H9 (cell line): Measurements from ENCODE around the gene LRP1B. TPM values are rescaled to one million over a fixed set of nuclear protein-coding genes. Genes with fewer than 3 reads are reported as not detected.

Experiments used
- DNase-seq: peaks from one replicate; pipeline ENCODE4 v3.0.0-alpha.2; 2017
- H2AFZ ChIP-seq: one replicate; pipeline ENCODE4 v1.6.1; 2013; ENCODE audit warnings: mild to moderate bottlenecking, low read length, control low read depth, moderate library complexity
- H2AK5ac ChIP-seq: 2 replicates; pipeline ENCODE4 v1.6.1; 2013; ENCODE audit warnings: low read length, control low read depth, mixed read lengths; ENCODE audit not compliant: insufficient read length
- H2BK120ac ChIP-seq: one replicate; pipeline ENCODE4 v1.6.1; 2013; ENCODE audit warnings: low read depth, mild to moderate bottlenecking, low read length, control low read depth, inconsistent platforms; ENCODE audit not compliant: poor library complexity, severe bottlenecking
- H2BK12ac ChIP-seq: 2 replicates; pipeline ENCODE4 v1.6.1; 2013; ENCODE audit warnings: low read length, control low read depth, mixed read lengths, low read depth; ENCODE audit not compliant: insufficient read length
- H2BK15ac ChIP-seq: 2 replicates; pipeline ENCODE4 v1.6.1; 2013; ENCODE audit warnings: low read depth, low read length, control low read depth
- H2BK20ac ChIP-seq: one replicate; pipeline ENCODE4 v1.6.1; 2013; ENCODE audit warnings: low read depth, mild to moderate bottlenecking, low read length, control low read depth, inconsistent platforms; ENCODE audit not compliant: poor library complexity, severe bottlenecking
- H2BK5ac ChIP-seq: 2 replicates; pipeline ENCODE4 v1.6.1; 2013; ENCODE audit warnings: low read length, control low read depth, mixed read lengths; ENCODE audit not compliant: insufficient read length
- H3K14ac ChIP-seq: 2 replicates; pipeline ENCODE4 v1.6.1; 2013; ENCODE audit warnings: low read length, control low read depth; ENCODE audit not compliant: insufficient read depth
- H3K18ac ChIP-seq: 2 replicates; pipeline ENCODE4 v1.6.1; 2013; ENCODE audit warnings: low read depth, mild to moderate bottlenecking, mixed read lengths, low read length, control low read depth; ENCODE audit not compliant: insufficient read length
- H3K23ac ChIP-seq: 2 replicates; pipeline ENCODE4 v1.6.1; 2013; ENCODE audit warnings: low read length, control low read depth, mixed read lengths, low read depth; ENCODE audit not compliant: insufficient read length
- H3K23me2 ChIP-seq: 2 replicates; pipeline ENCODE4 v1.6.1; 2013; ENCODE audit warnings: low read depth, mild to moderate bottlenecking, mixed read lengths, low read length, control low read depth; ENCODE audit not compliant: insufficient read length, poor library complexity, severe bottlenecking
- H3K27ac ChIP-seq: 2 replicates; pipeline ENCODE4 v1.5.1; 2013; ENCODE audit warnings: low read length, control low read depth, mixed read lengths, low read depth; ENCODE audit not compliant: insufficient read length
- H3K27me3 ChIP-seq: 2 replicates; pipeline ENCODE4 v1.6.1; 2013; ENCODE audit warnings: low read length, control low read depth, inconsistent platforms; ENCODE audit not compliant: insufficient read depth
- H3K4ac ChIP-seq: 2 replicates; pipeline ENCODE4 v1.6.1; 2013; ENCODE audit warnings: low read depth, mild to moderate bottlenecking, control low read depth, inconsistent platforms, low read length, moderate library complexity
- H3K4me1 ChIP-seq: 2 replicates; pipeline ENCODE4 v1.6.1; 2013; ENCODE audit warnings: low read length, control low read depth, inconsistent platforms; ENCODE audit not compliant: insufficient read depth
- H3K4me2 ChIP-seq: 2 replicates; pipeline ENCODE4 v1.6.1; 2013; ENCODE audit warnings: low read length, control low read depth, mixed read lengths; ENCODE audit not compliant: insufficient read length, insufficient read depth
- H3K56ac ChIP-seq: 2 replicates; pipeline ENCODE4 v1.6.1; 2013; ENCODE audit warnings: low read depth, mild to moderate bottlenecking, mixed read lengths, low read length, control low read depth; ENCODE audit not compliant: insufficient read length
- H3K79me1 ChIP-seq: 2 replicates; pipeline ENCODE4 v1.6.1; 2013; ENCODE audit warnings: low read depth, mild to moderate bottlenecking, moderate library complexity, low read length, control low read depth, inconsistent platforms; ENCODE audit not compliant: insufficient read depth, poor library complexity, severe bottlenecking
- H3K79me2 ChIP-seq: 2 replicates; pipeline ENCODE4 v1.6.1; 2013; ENCODE audit warnings: low read length, control low read depth, inconsistent platforms; ENCODE audit not compliant: insufficient read depth
- H3K9ac ChIP-seq: 2 replicates; pipeline ENCODE4 v1.6.1; 2013; ENCODE audit warnings: low read length, control low read depth, mixed read lengths; ENCODE audit not compliant: insufficient read length; ENCODE audit errors: extremely low read depth
- H3K9me3 ChIP-seq: one replicate; pipeline ENCODE4 v1.6.1; 2013; ENCODE audit warnings: low read depth, low read length, inconsistent platforms; ENCODE audit not compliant: control insufficient read depth
- H3T11ph ChIP-seq: one replicate; pipeline ENCODE4 v1.6.1; 2013; ENCODE audit warnings: mild to moderate bottlenecking, low read length, control low read depth, inconsistent platforms
- H4K20me1 ChIP-seq: one replicate; pipeline ENCODE4 v1.6.1; 2013; ENCODE audit not compliant: control insufficient read depth, insufficient read length, insufficient read depth
- H4K5ac ChIP-seq: 2 replicates; pipeline ENCODE4 v1.6.1; 2013; ENCODE audit warnings: low read depth, mild to moderate bottlenecking, mixed read lengths, low read length, control low read depth; ENCODE audit not compliant: insufficient read length
- H4K8ac ChIP-seq: replicated peaks from 2 replicates; pipeline ENCODE4 v1.6.1; 2013; ENCODE audit warnings: low read length, control low read depth, mixed read lengths, low read depth; ENCODE audit not compliant: insufficient read length
- H4K91ac ChIP-seq: 2 replicates; pipeline ENCODE4 v1.6.1; 2013; ENCODE audit warnings: low read depth, mild to moderate bottlenecking, moderate library complexity, mixed read lengths, low read length, control low read depth; ENCODE audit not compliant: insufficient read length
- H3K27ac Mint-ChIP-seq, 3 experiments: 2 replicates in 2 of 3; 3 replicates in 1 of 3; pipeline ENCODE4 v1.8.0; 2020 to 2021; ENCODE audit warnings: mixed read lengths in 3 of 3, mild to moderate bottlenecking in 1 of 3, moderate library complexity in 1 of 3
- H3K27me3 Mint-ChIP-seq: 2 replicates; pipeline ENCODE4 v1.8.0; 2021; ENCODE audit warnings: low read depth, mild to moderate bottlenecking, moderate library complexity, mixed read lengths
- H3K36me3 Mint-ChIP-seq, 3 experiments: 2 replicates in 2 of 3; 3 replicates in 1 of 3; pipeline ENCODE4 v1.8.0; 2020 to 2021; ENCODE audit warnings: low read depth in 3 of 3, mixed read lengths in 3 of 3; ENCODE audit not compliant: insufficient read depth in 1 of 3
- H3K4me1 Mint-ChIP-seq, 2 experiments: 2 replicates each; pipeline ENCODE4 v1.8.0; 2020; ENCODE audit warnings: mixed read lengths in 2 of 2
- H3K4me3 Mint-ChIP-seq, 2 experiments: 2 replicates in 1 of 2; 3 replicates in 1 of 2; pipeline ENCODE4 v1.8.0; 2020 to 2021; ENCODE audit warnings: mild to moderate bottlenecking in 2 of 2, mixed read lengths in 2 of 2, moderate library complexity in 1 of 2
- H3K9me3 Mint-ChIP-seq, 2 experiments: 2 replicates in 1 of 2; 3 replicates in 1 of 2; pipeline ENCODE4 v1.8.0; 2020; ENCODE audit warnings: mild to moderate bottlenecking in 2 of 2, mixed read lengths in 2 of 2, moderate library complexity in 1 of 2
- WGBS: extraction: QIAGEN DNeasy Blood & Tissue Kit; methylation state at CpG from one replicate; pipeline ENCODE4 v1.1.7; 2013; ENCODE audit warnings: missing lambda C conversion rate, low lambda C conversion rate, mixed read lengths; ENCODE audit not compliant: insufficient read length; ENCODE audit errors: extremely low coverage; 5-methylcytosine and 5-hydroxymethylcytosine counted together
- total RNA-seq: library from RNA; stranded (reverse); gene quantifications from 2 replicates; pipeline ENCODE4 v1.2.1, GENCODE V29; 2021
- TF ChIP-seq, protein P1 (sequence below): fragments of 200-600 bp; sonication (generic); conservative IDR thresholded peaks from 3 replicates; pipeline ENCODE4 v1.8.0; 2021; ENCODE audit warnings: antibody characterized with exemption, mild to moderate bottlenecking

Gene LRP1B
- total RNA-seq, 1 experiment from 2014 or later: not detected

DNA sequence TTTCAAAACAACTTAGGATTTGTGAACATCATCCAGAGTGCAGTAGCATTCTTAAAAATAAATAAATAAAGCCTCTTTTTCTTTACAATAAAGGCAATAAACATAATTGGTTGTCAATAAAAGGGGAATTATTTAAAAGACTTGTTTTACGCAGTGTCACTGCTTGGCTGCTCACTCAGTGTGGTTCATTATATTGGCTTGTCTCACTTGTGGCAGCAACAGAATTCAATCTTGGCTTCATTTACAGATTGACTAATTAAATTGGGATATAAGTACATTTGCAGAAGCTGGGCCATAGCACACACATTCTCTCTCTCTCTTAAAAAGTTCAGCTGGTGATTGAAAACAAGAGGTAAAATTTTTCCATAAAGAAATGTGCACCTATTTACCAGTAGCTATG is 1027.6 kb downstream of the LRP1B start:
- no peak overlapping the region for H3T11ph ChIP-seq
- no peaks in the 10 kb centered on the region; a peak in 2 of 7 replicates for H3K36me3 Mint-ChIP-seq
- no peaks in the 10 kb centered on the region for H3K23me2 ChIP-seq
- no peak overlapping the region for H2BK5ac ChIP-seq
- H3K79me2 ChIP-seq: no peaks in the 10 kb centered on the region
- no peak for DNase-seq
- no peak overlapping the region for H3K56ac ChIP-seq
- no peak overlapping the region for H2AK5ac ChIP-seq
- no peak overlapping the region for H3K4me3 Mint-ChIP-seq
- no peak overlapping the region for H3K14ac ChIP-seq
- no peak overlapping the region for H2BK12ac ChIP-seq
- no peak overlapping the region for H3K4me2 ChIP-seq
- no peak overlapping the region for H2BK20ac ChIP-seq
- no peaks in the 10 kb centered on the region for H3K27me3 ChIP-seq
- no peaks in the 10 kb centered on the region for H3K27me3 Mint-ChIP-seq
- no peaks in the 10 kb centered on the region for H3K9me3 ChIP-seq
- H2AFZ ChIP-seq: no peak overlapping the region
- no peaks in the 10 kb centered on the region for H4K20me1 ChIP-seq
- no peak overlapping the region for H4K8ac ChIP-seq
- H3K18ac ChIP-seq: no peak overlapping the region
- no peak overlapping the region for H4K91ac ChIP-seq
- peaks cover 4 to 12% of the 10 kb centered on the region in 2 experiments; a peak in 2 of 4 replicates for H3K4me1 Mint-ChIP-seq
- H3K9ac ChIP-seq: no peak overlapping the region
- H3K4me1 ChIP-seq: no peaks in the 10 kb centered on the region
- H3K9me3 Mint-ChIP-seq: no peaks in the 10 kb centered on the region
- H3K27ac Mint-ChIP-seq: no peak overlapping the region
- H2BK120ac ChIP-seq: no peak overlapping the region
- no peak overlapping the region for H4K5ac ChIP-seq
- H3K4ac ChIP-seq: no peak overlapping the region
- H2BK15ac ChIP-seq: no peak overlapping the region
- WGBS: no CpG with 5 or more reads among the region's 1 CpG
- TF ChIP-seq, protein P1, sequence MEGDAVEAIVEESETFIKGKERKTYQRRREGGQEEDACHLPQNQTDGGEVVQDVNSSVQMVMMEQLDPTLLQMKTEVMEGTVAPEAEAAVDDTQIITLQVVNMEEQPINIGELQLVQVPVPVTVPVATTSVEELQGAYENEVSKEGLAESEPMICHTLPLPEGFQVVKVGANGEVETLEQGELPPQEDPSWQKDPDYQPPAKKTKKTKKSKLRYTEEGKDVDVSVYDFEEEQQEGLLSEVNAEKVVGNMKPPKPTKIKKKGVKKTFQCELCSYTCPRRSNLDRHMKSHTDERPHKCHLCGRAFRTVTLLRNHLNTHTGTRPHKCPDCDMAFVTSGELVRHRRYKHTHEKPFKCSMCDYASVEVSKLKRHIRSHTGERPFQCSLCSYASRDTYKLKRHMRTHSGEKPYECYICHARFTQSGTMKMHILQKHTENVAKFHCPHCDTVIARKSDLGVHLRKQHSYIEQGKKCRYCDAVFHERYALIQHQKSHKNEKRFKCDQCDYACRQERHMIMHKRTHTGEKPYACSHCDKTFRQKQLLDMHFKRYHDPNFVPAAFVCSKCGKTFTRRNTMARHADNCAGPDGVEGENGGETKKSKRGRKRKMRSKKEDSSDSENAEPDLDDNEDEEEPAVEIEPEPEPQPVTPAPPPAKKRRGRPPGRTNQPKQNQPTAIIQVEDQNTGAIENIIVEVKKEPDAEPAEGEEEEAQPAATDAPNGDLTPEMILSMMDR: no peak
- no peak overlapping the region for H3K27ac ChIP-seq
- no peak overlapping the region for H3K23ac ChIP-seq
- no peaks in the 10 kb centered on the region for H3K79me1 ChIP-seq
